Activated T-helper 1 cell treated with anti-CD3 and anti-CD28 coated beads, Interleukin-12 subunit alpha, Interleukin-12 subunit beta, Interleukin-2, Interleukin-4 antibody, amounts not matched to agents 30 ng/mL and 10 ng/mL and 1 ng/mL, durations not matched to agents 14 hours and 24 hours and 36 hours (primary cell): ENCODE measurements around the gene DIS3L. TPM values are rescaled to one million over a fixed set of nuclear protein-coding genes. Genes with fewer than 3 reads are reported as not detected.
"Not testable (repeated sequence)": the region's sequence is repeated elsewhere in the genome, so short reads cannot be mapped to it uniquely, and the experiment has no call there.

ENCODE experiments used
- DNase-seq: peaks from one replicate; pipeline ENCODE4 v3.0.0; 2021; ENCODE audit warnings: low spot score
- H3K27ac Mint-ChIP-seq: one replicate; pipeline ENCODE4 v1.8.0; 2021; ENCODE audit warnings: mild to moderate bottlenecking, mixed read lengths
- H3K27me3 Mint-ChIP-seq: one replicate; pipeline ENCODE4 v1.8.0; 2022; ENCODE audit warnings: mild to moderate bottlenecking, moderate library complexity, mixed read lengths; ENCODE audit not compliant: insufficient read depth
- H3K36me3 Mint-ChIP-seq: one replicate; pipeline ENCODE4 v1.8.0; 2021; ENCODE audit warnings: low read depth, mixed read lengths
- H3K4me1 Mint-ChIP-seq: one replicate; pipeline ENCODE4 v1.8.0; 2021; ENCODE audit warnings: low read depth, mixed read lengths
- H3K4me3 Mint-ChIP-seq: one replicate; pipeline ENCODE4 v1.8.0; 2021; ENCODE audit warnings: mild to moderate bottlenecking, moderate library complexity, mixed read lengths
- H3K9me3 Mint-ChIP-seq: one replicate; pipeline ENCODE4 v1.8.0; 2021; ENCODE audit warnings: mixed read lengths
- intact Hi-C: fragments of 100-400 bp; cut with micrococcal nuclease; formaldehyde crosslinking; loops from one replicate; pipeline ENCODE4 v1.15.1; 2024
- total RNA-seq: library from RNA; stranded (reverse); gene quantifications from 2 replicates; pipeline ENCODE4 v1.2.3, GENCODE V29; 2022

DIS3L gene
- total RNA-seq, 1 donor from 2014 or later: 47.7 TPM

GRCh38 chr15:66256692-66257091, 36.7 kb upstream of the DIS3L start:
- Mint-ChIP-seq H3K27me3 (peaks cover 55% of the 10 kb centered on the region), H3K4me1 (peaks cover 8% of the 10 kb centered on the region), H3K36me3 (peaks cover 3% of the 10 kb centered on the region), H3K27ac (no peak overlapping the region), H3K9me3 (no peaks in the 10 kb centered on the region), H3K4me3 (no peak overlapping the region)
- intact Hi-C loops: no loop called here
- no peak for DNase-seq

DNA sequence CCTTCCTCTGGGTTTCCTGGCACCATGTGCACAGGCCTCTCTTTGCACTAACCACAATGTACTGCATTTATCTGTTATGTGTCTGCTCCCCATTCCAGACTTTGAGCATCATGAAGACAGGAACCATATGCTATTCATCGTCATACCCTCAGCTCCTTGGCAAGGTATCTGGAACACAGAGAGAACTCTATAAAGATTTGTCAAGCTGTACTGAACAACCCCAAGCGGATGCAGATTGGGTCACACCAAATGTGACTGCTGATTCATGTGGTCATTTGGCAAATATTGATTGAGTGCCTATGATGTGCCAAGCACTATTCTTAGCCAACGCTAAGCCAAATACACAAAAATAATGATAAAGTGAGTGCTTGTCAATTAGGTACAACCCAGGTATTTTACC, 32.3 kb upstream of the DIS3L start:
- intact Hi-C loops: no loop called here
- Mint-ChIP-seq H3K4me3 (no peak overlapping the region), H3K4me1 (no peaks in the 10 kb centered on the region), H3K27me3 (peaks cover 28% of the 10 kb centered on the region), H3K36me3 (no peaks in the 10 kb centered on the region), H3K9me3 (peaks cover 6% of the 10 kb centered on the region), H3K27ac (no peak overlapping the region)
- DNase-seq: no peak

GRCh38 chr15:66262837-66263236, 30.5 kb upstream of the DIS3L start:
- DNase-seq, H3K4me3 Mint-ChIP-seq, H3K4me1 Mint-ChIP-seq, intact Hi-C loops, H3K9me3 Mint-ChIP-seq, H3K27ac Mint-ChIP-seq, H3K36me3 Mint-ChIP-seq: not testable (repeated sequence)
- peaks cover 18% of the 10 kb centered on the region for H3K27me3 Mint-ChIP-seq

- intact Hi-C loops: no loop called here
- Mint-ChIP-seq H3K4me1 (no peaks in the 10 kb centered on the region), H3K4me3 (no peak overlapping the region), H3K9me3 (peaks cover 6% of the 10 kb centered on the region), H3K27me3 (peaks cover 21% of the 10 kb centered on the region), H3K36me3 (no peaks in the 10 kb centered on the region), H3K27ac (no peak overlapping the region)
- no peak for DNase-seq
Observed at GRCh38 chr15:66264859-66265513, 28.4 kb upstream of the DIS3L start.

DNA sequence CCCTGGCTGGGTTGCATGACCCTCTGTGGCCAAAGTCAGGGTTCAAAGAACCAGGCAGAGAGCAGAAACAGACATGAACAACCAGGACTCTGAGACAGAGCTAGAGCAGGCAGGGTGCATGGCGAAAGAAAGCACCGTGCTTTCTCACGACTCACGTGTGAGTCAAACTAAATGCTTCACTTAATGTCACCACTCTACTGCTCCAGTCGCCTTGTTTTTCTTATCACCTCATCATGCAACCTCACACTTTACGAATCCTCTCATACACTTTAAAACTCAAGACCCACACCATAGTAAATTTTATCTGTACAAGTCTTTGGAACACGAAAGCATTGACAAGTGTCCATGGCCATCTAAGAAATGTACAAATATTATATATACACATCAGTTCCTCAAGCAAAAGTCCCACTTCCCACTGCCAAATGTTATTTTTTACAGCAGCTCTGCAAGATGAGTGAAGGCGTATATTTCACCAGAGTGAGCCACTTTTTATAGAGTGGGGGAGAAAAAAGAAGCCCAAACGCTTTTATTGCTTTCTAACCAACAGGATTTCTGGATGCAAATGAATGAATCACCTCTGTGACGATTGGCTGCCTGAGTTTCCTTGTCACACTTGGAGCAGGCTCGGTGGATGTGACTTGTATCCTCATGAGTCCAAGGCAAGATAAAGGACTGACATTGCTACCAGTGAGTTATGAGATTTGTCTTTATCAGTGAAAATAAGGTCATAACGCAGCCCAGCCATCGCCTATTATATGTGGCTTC, 23.9 kb upstream of the DIS3L start:
- intact Hi-C loops: no loop called here
- H3K27me3 Mint-ChIP-seq: peaks cover 16% of the 10 kb centered on the region
- no peaks in the 10 kb centered on the region for H3K36me3 Mint-ChIP-seq
- no peak overlapping the region for H3K4me3 Mint-ChIP-seq
- DNase-seq: no peak
- no peak overlapping the region for H3K27ac Mint-ChIP-seq
- no peaks in the 10 kb centered on the region for H3K4me1 Mint-ChIP-seq
- H3K9me3 Mint-ChIP-seq: no peaks in the 10 kb centered on the region

- H3K4me3 Mint-ChIP-seq: no peak overlapping the region
- peaks cover 16% of the 10 kb centered on the region for H3K27me3 Mint-ChIP-seq
- H3K36me3 Mint-ChIP-seq: no peaks in the 10 kb centered on the region
- intact Hi-C loops: no loop called here
- no peaks in the 10 kb centered on the region for H3K9me3 Mint-ChIP-seq
- no peak for DNase-seq
- no peak overlapping the region for H3K27ac Mint-ChIP-seq
- H3K4me1 Mint-ChIP-seq: no peaks in the 10 kb centered on the region
Observed at GRCh38 chr15:66270932-66271331, 22.4 kb upstream of the DIS3L start.

- no peak overlapping the region for H3K4me3 Mint-ChIP-seq
- no peak for DNase-seq
- H3K9me3 Mint-ChIP-seq: no peaks in the 10 kb centered on the region
- H3K36me3 Mint-ChIP-seq: no peaks in the 10 kb centered on the region
- H3K27me3 Mint-ChIP-seq: peaks cover 16% of the 10 kb centered on the region
- intact Hi-C loops: no loop called here
- H3K27ac Mint-ChIP-seq: no peak overlapping the region
- H3K4me1 Mint-ChIP-seq: no peaks in the 10 kb centered on the region
Observed at GRCh38 chr15:66275352-66275751, 18.0 kb upstream of the DIS3L start.

GRCh38 chr15:66276546-66276945, 16.8 kb upstream of the DIS3L start:
- H3K9me3 Mint-ChIP-seq: no peaks in the 10 kb centered on the region
- H3K4me3 Mint-ChIP-seq: no peak overlapping the region
- no peak overlapping the region for H3K27ac Mint-ChIP-seq
- intact Hi-C loops: no loop called here
- DNase-seq: no peak
- no peaks in the 10 kb centered on the region for H3K36me3 Mint-ChIP-seq
- H3K4me1 Mint-ChIP-seq: no peaks in the 10 kb centered on the region
- peaks cover 21% of the 10 kb centered on the region for H3K27me3 Mint-ChIP-seq

DNA sequence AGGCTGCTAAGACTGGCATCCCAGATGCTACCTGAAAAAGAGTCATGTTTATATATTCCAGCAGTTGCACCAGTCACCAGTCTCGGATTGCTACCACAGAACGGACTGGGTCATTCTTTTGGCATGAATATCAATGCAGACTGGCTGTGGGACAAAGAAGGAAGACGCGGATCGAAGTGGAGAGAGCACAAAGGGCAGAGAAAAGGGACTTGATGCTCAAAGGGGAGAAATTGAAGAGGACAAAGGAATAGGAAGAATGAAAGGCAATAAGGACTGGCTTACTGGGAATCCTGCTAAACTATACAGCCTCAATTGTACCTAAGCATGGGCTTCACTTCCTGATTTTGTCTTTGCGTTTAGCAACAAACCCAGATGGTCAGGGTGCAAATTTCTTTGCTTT, 15.3 kb upstream of the DIS3L start:
- Mint-ChIP-seq H3K27me3 (peaks cover 21% of the 10 kb centered on the region), H3K36me3 (no peaks in the 10 kb centered on the region), H3K9me3 (no peaks in the 10 kb centered on the region), H3K27ac (no peak overlapping the region), H3K4me1 (no peaks in the 10 kb centered on the region), H3K4me3 (no peak overlapping the region)
- no peak for DNase-seq
- intact Hi-C loops: no loop called here

GRCh38 chr15:66278671-66279070, 14.7 kb upstream of the DIS3L start:
- H3K36me3 Mint-ChIP-seq: no peaks in the 10 kb centered on the region
- H3K9me3 Mint-ChIP-seq: no peaks in the 10 kb centered on the region
- no peak overlapping the region for H3K4me3 Mint-ChIP-seq
- H3K27me3 Mint-ChIP-seq: peaks cover 21% of the 10 kb centered on the region
- intact Hi-C loops: no loop called here
- no peaks in the 10 kb centered on the region for H3K4me1 Mint-ChIP-seq
- DNase-seq: no peak
- H3K27ac Mint-ChIP-seq: no peak overlapping the region

DNA sequence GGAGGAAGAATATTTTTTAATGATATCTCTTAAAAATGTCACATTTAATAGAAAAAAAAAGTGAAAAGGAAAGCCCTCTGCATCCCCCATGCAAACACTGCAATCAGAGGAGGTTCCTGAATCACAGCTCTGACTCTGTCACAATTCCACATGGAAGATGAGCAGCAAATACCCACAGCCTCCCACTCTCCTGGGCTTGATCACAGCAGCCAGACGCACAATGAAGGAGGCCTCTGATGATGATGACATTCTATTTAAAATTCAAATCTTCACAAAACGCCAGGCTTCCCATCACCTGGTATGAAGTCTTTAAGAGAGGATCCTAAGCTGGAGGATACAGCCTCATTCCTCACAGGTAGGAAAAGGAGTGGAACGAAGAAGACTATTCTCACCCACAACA, 9.1 kb upstream of the DIS3L start:
- Mint-ChIP-seq H3K36me3 (no peaks in the 10 kb centered on the region), H3K4me3 (no peak overlapping the region), H3K9me3 (no peaks in the 10 kb centered on the region), H3K4me1 (peaks cover 7% of the 10 kb centered on the region), H3K27ac (no peak overlapping the region), H3K27me3 (peaks cover 14% of the 10 kb centered on the region)
- DNase-seq: no peak
- intact Hi-C loops: loop anchor here (10.0 kb wide), 1 partner anchor 299 kb away; no protein-coding TSS in a partner anchor

- Mint-ChIP-seq H3K27ac (no peak overlapping the region), H3K36me3 (no peaks in the 10 kb centered on the region), H3K4me1 (peaks cover 14% of the 10 kb centered on the region), H3K27me3 (peaks cover 6% of the 10 kb centered on the region), H3K4me3 (no peak overlapping the region), H3K9me3 (no peaks in the 10 kb centered on the region)
- intact Hi-C loops: loop anchor here (10.0 kb wide), 1 partner anchor 301 kb away; no protein-coding TSS in a partner anchor
- DNase-seq: no peak
Observed at GRCh38 chr15:66285533-66286280, 7.7 kb upstream of the DIS3L start.

DNA sequence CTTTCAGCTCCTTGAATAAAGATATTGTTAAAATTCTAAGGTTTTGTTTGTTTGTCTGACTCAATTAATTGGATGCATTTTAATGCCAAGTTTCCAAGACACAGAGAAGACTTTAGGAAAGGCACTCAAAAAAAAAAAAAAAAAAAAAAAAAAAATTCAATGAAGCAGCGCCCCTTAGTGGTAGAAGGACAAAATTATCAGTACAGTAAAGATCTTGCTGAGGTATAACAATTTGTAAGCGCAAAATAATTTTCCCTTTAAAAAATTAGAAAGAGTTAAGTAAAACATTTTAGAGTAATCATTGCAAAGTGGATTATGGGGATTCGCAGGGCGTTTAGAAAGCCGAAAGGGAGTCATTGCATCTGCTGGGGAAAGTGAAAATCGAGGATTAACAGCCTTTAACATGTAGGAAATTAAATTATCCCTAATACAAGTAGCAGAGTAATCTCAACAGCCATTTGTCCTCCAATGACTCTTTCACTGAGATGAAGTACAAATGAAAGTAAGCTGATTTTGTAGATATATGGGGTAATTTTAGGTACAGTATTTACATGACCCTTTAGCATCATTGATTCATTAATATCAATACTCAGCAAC, 5.8 kb upstream of the DIS3L start:
- no peak overlapping the region for H3K27ac Mint-ChIP-seq
- H3K27me3 Mint-ChIP-seq: no peaks in the 10 kb centered on the region
- no peaks in the 10 kb centered on the region for H3K36me3 Mint-ChIP-seq
- no peaks in the 10 kb centered on the region for H3K9me3 Mint-ChIP-seq
- DNase-seq: no peak
- peaks cover 26% of the 10 kb centered on the region for H3K4me1 Mint-ChIP-seq
- no peak overlapping the region for H3K4me3 Mint-ChIP-seq
- intact Hi-C loops: loop anchor here (10.0 kb wide), 1 partner anchor 303 kb away; no protein-coding TSS in a partner anchor
